Measurements from ENCODE around the gene TFR2.
A peak's percentile ranks its signal among the peaks of the same experiment; 100 is the strongest.

The TFR2 gene

GRCh38 chr7:100654908-100655831, 13.8 kb upstream of the TFR2 start:
- FAIRE-seq: no peak
- DNase-seq (ENCODE audit: insufficient read length, low spot score): no peak

- FAIRE-seq (no peak), DNase-seq (ENCODE audit: insufficient read length, low spot score) (no peak)
These were observed 8.6 kb upstream of the TFR2 start for GRCh38 chr7:100649826-100650565.

GRCh38 chr7:100642534-100642907, 1.2 kb upstream of the TFR2 start:
- FAIRE-seq (no peak), DNase-seq (ENCODE audit: insufficient read length, low spot score) (no peak)

- no peak for FAIRE-seq
- no peak for DNase-seq (ENCODE audit: insufficient read length, low spot score)
These were observed 645 bp upstream of the TFR2 start for GRCh38 chr7:100641860-100642533.

- DNase-seq (ENCODE audit: insufficient read length, low spot score) (no peak), FAIRE-seq (no peak)
These were observed 573 bp downstream of the TFR2 start for GRCh38 chr7:100640517-100641440.

- no peak for FAIRE-seq
- DNase-seq (ENCODE audit: insufficient read length, low spot score): no peak
These were observed 1.3 kb downstream of the TFR2 start for GRCh38 chr7:100639995-100640516.

GRCh38 chr7:100632951-100633717, 8.2 kb downstream of the TFR2 start:
- no peak for DNase-seq (ENCODE audit: insufficient read length, low spot score)
- no peak for FAIRE-seq

- no peak for FAIRE-seq
These were observed 11.3 kb downstream of the TFR2 start for GRCh38 chr7:100630066-100630465.

GRCh38 chr7:100629117-100629716, 12.1 kb downstream of the TFR2 start:
- no peak for DNase-seq (ENCODE audit: insufficient read length, low spot score)

More at GRCh38 chr7:100630066-100630465, 11.3 kb downstream of the TFR2 start:
- DNase-seq (ENCODE audit: insufficient read length, low spot score): no peak

GRCh38 chr7:100627238-100627549, 14.2 kb downstream of the TFR2 start:
- FAIRE-seq (no peak), DNase-seq (ENCODE audit: insufficient read length, low spot score) (no peak)

More at GRCh38 chr7:100629117-100629716, 12.1 kb downstream of the TFR2 start:
- FAIRE-seq: no peak

- peak; percentile 72 for DNase-seq (ENCODE audit: insufficient read length, low spot score)
- FAIRE-seq: no peak
These were observed 14.7 kb downstream of the TFR2 start for GRCh38 chr7:100626530-100627237.

- no peak for DNase-seq (ENCODE audit: insufficient read length, low spot score)
- FAIRE-seq: no peak
These were observed 15.3 kb downstream of the TFR2 start for GRCh38 chr7:100626055-100626454.

GRCh38 chr7:100623951-100624824, 17.2 kb downstream of the TFR2 start:
- FAIRE-seq: no peak
- no peak for DNase-seq (ENCODE audit: insufficient read length, low spot score)

GRCh38 chr7:100621554-100621953, 19.8 kb downstream of the TFR2 start:
- no peak for FAIRE-seq
- no peak for DNase-seq (ENCODE audit: insufficient read length, low spot score)

- FAIRE-seq (no peak), DNase-seq (ENCODE audit: insufficient read length, low spot score) (no peak)
These were observed 20.5 kb downstream of the TFR2 start for GRCh38 chr7:100620804-100621203.

- FAIRE-seq (no peak), DNase-seq (ENCODE audit: insufficient read length, low spot score) (no peak)
These were observed 21.1 kb downstream of the TFR2 start for GRCh38 chr7:100620239-100620638.

GRCh38 chr7:100614308-100614861, 27.0 kb downstream of the TFR2 start:
- DNase-seq (ENCODE audit: insufficient read length, low spot score): no peak
- FAIRE-seq: no peak

Data from HTR-8/SVneo (cell line).